H54 (cell line): Measurements from ENCODE around the gene CCDC74A.
"Not testable (repeated sequence)": the region's sequence is repeated elsewhere in the genome, so short reads cannot be mapped to it uniquely, and the experiment has no call there.

Experiments used
- DNase-seq: peaks from one replicate; pipeline ENCODE4 v3.0.0; 2011; ENCODE audit warnings: low spot score, mixed read lengths; ENCODE audit not compliant: insufficient read length
- FAIRE-seq: peaks from 3 replicates; lab custom pipeline; 2011; peaks lifted over from hg19 to GRCh38; lab: Jason Lieb, UNC
- POLR2A ChIP-seq: IDR thresholded peaks from 2 replicates; pipeline ENCODE4 v1.6.1; 2011; ENCODE audit warnings: low read depth, mild to moderate bottlenecking, low read length

CCDC74A gene

GRCh38 chr2:131534965-131535364 is 7.3 kb downstream of the CCDC74A start:
- FAIRE-seq, DNase-seq: not testable (repeated sequence)

- no peak for TF ChIP-seq POLR2A
- no peak for FAIRE-seq
- DNase-seq = no peak
These were observed 7.8 kb downstream of the CCDC74A start for GRCh38 chr2:131535526-131535925.

GRCh38 chr2:131535951-131536826 is 8.5 kb downstream of the CCDC74A start:
- not testable (repeated sequence) for FAIRE-seq, DNase-seq

GRCh38 chr2:131536841-131537240 is 9.2 kb downstream of the CCDC74A start:
- FAIRE-seq = not testable (repeated sequence)

GRCh38 chr2:131538856-131539255 is 11.2 kb downstream of the CCDC74A start:
- not testable (repeated sequence) for FAIRE-seq, DNase-seq

More at GRCh38 chr2:131536841-131537240, 9.2 kb downstream of the CCDC74A start:
- not testable (repeated sequence) for DNase-seq

GRCh38 chr2:131542438-131543384 is 15.0 kb downstream of the CCDC74A start:
- DNase-seq (no peak), FAIRE-seq (no peak)
- TF ChIP-seq POLR2A = no peak

GRCh38 chr2:131543385-131543891 is 15.8 kb downstream of the CCDC74A start:
- DNase-seq = no peak
- no peak for FAIRE-seq
- TF ChIP-seq POLR2A = no peak

- FAIRE-seq = not testable (repeated sequence)
These were observed 16.5 kb downstream of the CCDC74A start for GRCh38 chr2:131544006-131544812.

GRCh38 chr2:131544813-131545165 is 17.1 kb downstream of the CCDC74A start:
- not testable (repeated sequence) for DNase-seq, FAIRE-seq

More at GRCh38 chr2:131544006-131544812, 16.5 kb downstream of the CCDC74A start:
- DNase-seq = not testable (repeated sequence)

GRCh38 chr2:131552871-131553270 is 25.2 kb downstream of the CCDC74A start:
- DNase-seq (no peak), FAIRE-seq (no peak)
- no peak for TF ChIP-seq POLR2A

GRCh38 chr2:131556998-131557397 is 29.3 kb downstream of the CCDC74A start:
- no peak for FAIRE-seq
- TF ChIP-seq POLR2A = no peak
- DNase-seq = no peak

- no peak for FAIRE-seq
- no peak for DNase-seq
- TF ChIP-seq POLR2A = no peak
These were observed 30.1 kb downstream of the CCDC74A start for GRCh38 chr2:131557558-131558321.

- DNase-seq (no peak), FAIRE-seq (no peak)
- no peak for TF ChIP-seq POLR2A
These were observed 38.7 kb downstream of the CCDC74A start for GRCh38 chr2:131566371-131566770.
